Activated CD4-positive, alpha-beta memory T cell treated with anti-CD3 and anti-CD28 coated beads for 36 hours (primary cell): ENCODE measurements around the gene CUBN. TPM values are rescaled to one million over a fixed set of nuclear protein-coding genes. Genes with fewer than 3 reads are reported as not detected.

Experiments used
- CTCF ChIA-PET: fragments of 350-600 bp; sonication (Branson Sonifier 250); formaldehyde crosslinking; loops from one replicate; lab custom pipeline; 2021; ENCODE audit warnings: antibody characterized with exemption, inconsistent platforms; lab: Charles Lee
- POLR2A ChIA-PET: fragments of 350-600 bp; sonication (Branson Sonifier 250); formaldehyde crosslinking; loops from one replicate; lab custom pipeline; 2021; ENCODE audit warnings: antibody characterized with exemption; lab: Charles Lee
- DNase-seq: peaks from one replicate; pipeline ENCODE4 v3.0.0-alpha.2; 2020
- H3K27ac Mint-ChIP-seq: one replicate; pipeline ENCODE4 v1.8.0; 2021; ENCODE audit warnings: mixed read lengths
- H3K27me3 Mint-ChIP-seq: one replicate; pipeline ENCODE4 v1.8.0; 2021; ENCODE audit warnings: mixed read lengths
- H3K36me3 Mint-ChIP-seq: one replicate; pipeline ENCODE4 v1.8.0; 2021; ENCODE audit warnings: mixed read lengths
- H3K4me1 Mint-ChIP-seq: one replicate; pipeline ENCODE4 v1.8.0; 2021; ENCODE audit warnings: low read depth, mixed read lengths
- H3K4me3 Mint-ChIP-seq: one replicate; pipeline ENCODE4 v1.8.0; 2021; ENCODE audit warnings: mild to moderate bottlenecking, mixed read lengths
- H3K9me3 Mint-ChIP-seq: one replicate; pipeline ENCODE4 v1.8.0; 2021; ENCODE audit warnings: mixed read lengths
- intact Hi-C: fragments of 100-400 bp; cut with micrococcal nuclease; formaldehyde crosslinking; loops from one replicate; pipeline ENCODE4 v1.15.1; 2023
- total RNA-seq, 2 experiments: library from RNA; stranded (reverse); gene quantifications; one replicate each; pipeline ENCODE4 v1.2.3, GENCODE V29; 2021

The CUBN gene
- total RNA-seq, 2 experiments from 2014 or later: 0.24 to 0.31 TPM

- intact Hi-C loops: no loop called here
- Mint-ChIP-seq H3K4me1 (peaks cover 6% of the 10 kb centered on the region), H3K27ac (no peak overlapping the region), H3K4me3 (no peak overlapping the region), H3K27me3 (no peaks in the 10 kb centered on the region), H3K9me3 (no peaks in the 10 kb centered on the region), H3K36me3 (peaks cover 1% of the 10 kb centered on the region)
- no peak for DNase-seq
- ChIA-PET POLR2A (no interaction called here), CTCF (no interaction called here)
Measured at GRCh38 chr10:16944402-16944801, 185.2 kb downstream of the CUBN start.

GRCh38 chr10:16943295-16944285, 186.0 kb downstream of the CUBN start:
- Mint-ChIP-seq H3K4me3 (no peak overlapping the region), H3K27ac (no peak overlapping the region), H3K36me3 (peaks cover 1% of the 10 kb centered on the region), H3K27me3 (no peaks in the 10 kb centered on the region), H3K9me3 (no peaks in the 10 kb centered on the region), H3K4me1 (peaks cover 6% of the 10 kb centered on the region)
- ChIA-PET CTCF (no interaction called here), POLR2A (no interaction called here)
- DNase-seq: no peak
- intact Hi-C loops: no loop called here

- no peaks in the 10 kb centered on the region for H3K27me3 Mint-ChIP-seq
- POLR2A ChIA-PET: no interaction called here
- DNase-seq: no peak
- no peak overlapping the region for H3K27ac Mint-ChIP-seq
- CTCF ChIA-PET: no interaction called here
- no peak overlapping the region for H3K4me3 Mint-ChIP-seq
- peaks cover 6% of the 10 kb centered on the region for H3K4me1 Mint-ChIP-seq
- peaks cover 1% of the 10 kb centered on the region for H3K36me3 Mint-ChIP-seq
- intact Hi-C loops: no loop called here
- no peaks in the 10 kb centered on the region for H3K9me3 Mint-ChIP-seq
Measured at GRCh38 chr10:16942381-16943078, 187.1 kb downstream of the CUBN start.

- H3K27ac Mint-ChIP-seq: no peak overlapping the region
- peaks cover 1% of the 10 kb centered on the region for H3K36me3 Mint-ChIP-seq
- intact Hi-C loops: no loop called here
- no peak overlapping the region for H3K4me3 Mint-ChIP-seq
- H3K27me3 Mint-ChIP-seq: no peaks in the 10 kb centered on the region
- ChIA-PET POLR2A (no interaction called here), CTCF (no interaction called here)
- H3K4me1 Mint-ChIP-seq: peaks cover 6% of the 10 kb centered on the region
- DNase-seq: no peak
- H3K9me3 Mint-ChIP-seq: no peaks in the 10 kb centered on the region
Measured at GRCh38 chr10:16941870-16942269, 187.7 kb downstream of the CUBN start.

GRCh38 chr10:16941067-16941466, 188.5 kb downstream of the CUBN start:
- intact Hi-C loops: no loop called here
- Mint-ChIP-seq H3K27me3 (no peaks in the 10 kb centered on the region), H3K36me3 (no peaks in the 10 kb centered on the region), H3K9me3 (no peaks in the 10 kb centered on the region), H3K27ac (no peak overlapping the region), H3K4me1 (peaks cover 6% of the 10 kb centered on the region), H3K4me3 (no peak overlapping the region)
- ChIA-PET POLR2A (no interaction called here), CTCF (no interaction called here)
- DNase-seq: no peak

- POLR2A ChIA-PET: no interaction called here
- Mint-ChIP-seq H3K27ac (no peak overlapping the region), H3K36me3 (no peaks in the 10 kb centered on the region), H3K4me1 (no peaks in the 10 kb centered on the region), H3K27me3 (no peaks in the 10 kb centered on the region), H3K9me3 (no peaks in the 10 kb centered on the region), H3K4me3 (no peak overlapping the region)
- CTCF ChIA-PET: no interaction called here
- intact Hi-C loops: no loop called here
- no peak for DNase-seq
Measured at GRCh38 chr10:16938952-16939351, 190.7 kb downstream of the CUBN start.

- no peak overlapping the region for H3K4me3 Mint-ChIP-seq
- DNase-seq: no peak
- H3K4me1 Mint-ChIP-seq: no peaks in the 10 kb centered on the region
- no peak overlapping the region for H3K27ac Mint-ChIP-seq
- intact Hi-C loops: no loop called here
- ChIA-PET POLR2A (no interaction called here), CTCF (no interaction called here)
- no peaks in the 10 kb centered on the region for H3K9me3 Mint-ChIP-seq
- no peaks in the 10 kb centered on the region for H3K27me3 Mint-ChIP-seq
- H3K36me3 Mint-ChIP-seq: no peaks in the 10 kb centered on the region
Measured at GRCh38 chr10:16934461-16934860, 195.2 kb downstream of the CUBN start.

- POLR2A ChIA-PET: no interaction called here
- CTCF ChIA-PET: no interaction called here
- H3K4me1 Mint-ChIP-seq: no peaks in the 10 kb centered on the region
- no peaks in the 10 kb centered on the region for H3K9me3 Mint-ChIP-seq
- no peak overlapping the region for H3K4me3 Mint-ChIP-seq
- no peaks in the 10 kb centered on the region for H3K36me3 Mint-ChIP-seq
- no peak overlapping the region for H3K27ac Mint-ChIP-seq
- no peak for DNase-seq
- H3K27me3 Mint-ChIP-seq: no peaks in the 10 kb centered on the region
- intact Hi-C loops: no loop called here
Measured at GRCh38 chr10:16933783-16934182, 195.8 kb downstream of the CUBN start.

- Mint-ChIP-seq H3K27ac (no peak overlapping the region), H3K27me3 (no peaks in the 10 kb centered on the region), H3K36me3 (no peaks in the 10 kb centered on the region), H3K4me3 (no peak overlapping the region), H3K4me1 (no peaks in the 10 kb centered on the region), H3K9me3 (no peaks in the 10 kb centered on the region)
- ChIA-PET CTCF (no interaction called here), POLR2A (no interaction called here)
- intact Hi-C loops: no loop called here
- DNase-seq: no peak
Measured at GRCh38 chr10:16931930-16932329, 197.7 kb downstream of the CUBN start.

- H3K27me3 Mint-ChIP-seq: no peaks in the 10 kb centered on the region
- no peak overlapping the region for H3K4me3 Mint-ChIP-seq
- H3K9me3 Mint-ChIP-seq: no peaks in the 10 kb centered on the region
- intact Hi-C loops: no loop called here
- CTCF ChIA-PET: no interaction called here
- no peak for DNase-seq
- H3K36me3 Mint-ChIP-seq: peaks cover 3% of the 10 kb centered on the region
- H3K27ac Mint-ChIP-seq: no peak overlapping the region
- POLR2A ChIA-PET: no interaction called here
- no peaks in the 10 kb centered on the region for H3K4me1 Mint-ChIP-seq
Measured at GRCh38 chr10:16930540-16930939, 199.1 kb downstream of the CUBN start.

GRCh38 chr10:16929069-16929468, 200.5 kb downstream of the CUBN start:
- H3K36me3 Mint-ChIP-seq: peaks cover 3% of the 10 kb centered on the region
- H3K4me3 Mint-ChIP-seq: no peak overlapping the region
- intact Hi-C loops: no loop called here

GRCh38 chr10:16927546-16927945, 202.1 kb downstream of the CUBN start:
- Mint-ChIP-seq H3K4me3 (no peak overlapping the region), H3K36me3 (peaks cover 3% of the 10 kb centered on the region)
- intact Hi-C loops: no loop called here

More at GRCh38 chr10:16929069-16929468, 200.5 kb downstream of the CUBN start:
- H3K4me1 Mint-ChIP-seq: no peaks in the 10 kb centered on the region
- ChIA-PET CTCF (no interaction called here), POLR2A (no interaction called here)
- no peak for DNase-seq
- H3K27ac Mint-ChIP-seq: no peak overlapping the region
- no peaks in the 10 kb centered on the region for H3K27me3 Mint-ChIP-seq
- no peaks in the 10 kb centered on the region for H3K9me3 Mint-ChIP-seq

More at GRCh38 chr10:16927546-16927945, 202.1 kb downstream of the CUBN start:
- ChIA-PET POLR2A (no interaction called here), CTCF (no interaction called here)
- Mint-ChIP-seq H3K4me1 (no peaks in the 10 kb centered on the region), H3K27me3 (no peaks in the 10 kb centered on the region), H3K27ac (no peak overlapping the region), H3K9me3 (no peaks in the 10 kb centered on the region)
- DNase-seq: no peak
